Thymus (tissue), 11 donors: Measurements from ENCODE around the gene TP73. TPM values are rescaled to one million over a fixed set of nuclear protein-coding genes. Genes with fewer than 3 reads are reported as not detected.

ENCODE experiments used
- DNase-seq, 9 donors: peaks; one replicate each; pipeline ENCODE4 v3.0.0-alpha.2; 2013; ENCODE audit warnings: low spot score in 9 of 9, low read depth in 6 of 9, missing footprints in 1 of 9
- H3K27ac ChIP-seq, 2 donors: one replicate each; pipeline ENCODE4 v1.5.1; 2013; ENCODE audit warnings: control low read depth in 1 of 2, low read depth in 1 of 2, low read length in 1 of 2, mild to moderate bottlenecking in 1 of 2, moderate library complexity in 1 of 2
- H3K27me3 ChIP-seq, 2 donors: one replicate each; pipeline ENCODE4 v1.5.1; 2013; ENCODE audit warnings: low read length in 1 of 2; ENCODE audit not compliant: control insufficient read depth in 2 of 2, insufficient read depth in 1 of 2
- H3K36me3 ChIP-seq, 2 donors: one replicate each; pipeline ENCODE4 v1.5.1; 2013; ENCODE audit warnings: low read length in 1 of 2, mild to moderate bottlenecking in 1 of 2, moderate library complexity in 1 of 2; ENCODE audit not compliant: control insufficient read depth in 2 of 2, insufficient read depth in 2 of 2
- H3K4me1 ChIP-seq, 2 donors: one replicate each; pipeline ENCODE4 v1.5.1; 2013; ENCODE audit warnings: low read length in 2 of 2; ENCODE audit not compliant: control insufficient read depth in 2 of 2, insufficient read depth in 2 of 2
- H3K4me3 ChIP-seq, 2 donors: one replicate each; pipeline ENCODE4 v1.5.1; 2013; ENCODE audit warnings: low read length in 2 of 2, control low read depth in 1 of 2, mild to moderate bottlenecking in 1 of 2
- H3K9me3 ChIP-seq, 2 donors: one replicate each; pipeline ENCODE4 v1.5.1; 2013; ENCODE audit warnings: low read length in 1 of 2, mild to moderate bottlenecking in 1 of 2; ENCODE audit not compliant: control insufficient read depth in 2 of 2, insufficient read depth in 1 of 2
- WGBS: extraction: QIAGEN DNeasy Blood & Tissue Kit; methylation state at CpG from one replicate; pipeline ENCODE4 v1.1.7; 2013; 5-methylcytosine and 5-hydroxymethylcytosine counted together
- polyA plus RNA-seq: library from polyadenylated mRNA; stranded (reverse); fragments of 200-250 nt; gene quantifications from one replicate; pipeline ENCODE4 v1.2.3, GENCODE V29; 2013
- total RNA-seq: library from RNA; stranded (reverse); fragments of 120-200 nt; gene quantifications from one replicate; pipeline ENCODE4 v1.2.4, GENCODE V29; 2013
- donor health status: healthy.

The TP73 gene
- total and polyA plus RNA-seq, 2 donors: 2.6 to 2.9 TPM

DNA sequence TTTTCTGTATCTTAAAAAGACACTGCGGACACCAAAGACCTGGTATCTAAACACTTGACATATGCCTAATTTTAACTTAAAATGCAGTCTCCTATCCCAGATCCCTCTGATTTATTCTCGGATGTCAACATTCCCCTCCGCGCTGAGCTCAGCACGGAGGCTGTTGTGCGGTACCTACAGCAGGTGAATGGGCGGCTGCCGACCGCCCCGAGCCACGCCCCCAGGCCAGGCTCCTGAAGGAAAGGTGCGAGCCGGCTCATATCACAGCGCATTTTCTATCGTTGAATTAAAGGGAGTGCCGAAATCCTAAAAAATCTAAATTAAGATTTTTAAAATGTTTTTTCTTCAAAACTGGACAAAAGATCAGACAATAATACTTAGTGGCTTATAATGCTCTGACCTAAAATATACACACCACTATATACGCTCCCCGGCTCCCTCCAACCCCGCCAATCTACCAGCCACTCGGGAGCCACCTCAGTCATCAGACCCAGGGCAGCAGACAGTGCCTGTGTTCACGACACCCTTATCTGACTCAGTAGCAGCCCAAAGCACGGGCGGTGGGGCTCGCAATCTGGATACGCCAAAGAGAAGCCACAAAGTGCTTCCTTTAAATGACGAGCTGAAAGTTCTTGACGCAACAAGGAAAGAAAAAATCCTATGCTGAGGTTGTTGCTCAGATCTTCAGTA, 6.5 kb upstream of the TP73 start:
- H3K27me3 ChIP-seq: peaks cover 8 to 9% of the 10 kb centered on the region in 2 donors
- peaks cover 0 to 31% of the 10 kb centered on the region in 2 donors for H3K36me3 ChIP-seq
- H3K9me3 ChIP-seq: peaks cover 0 to 1% of the 10 kb centered on the region in 2 donors
- no peak overlapping the region for H3K4me3 ChIP-seq
- no peak overlapping the region for H3K27ac ChIP-seq
- peaks cover 8 to 10% of the 10 kb centered on the region in 2 donors for H3K4me1 ChIP-seq
- no peak for DNase-seq
- WGBS: 98% methylated on average over 27 of the region's 27 CpGs

GRCh38 chr1:3646596-3646995, 5.7 kb upstream of the TP73 start:
- no peak for DNase-seq
- Histone ChIP-seq H3K4me3 (no peak overlapping the region), H3K4me1 (peaks cover 8 to 10% of the 10 kb centered on the region in 2 donors), H3K9me3 (peaks cover 0 to 2% of the 10 kb centered on the region in 2 donors), H3K36me3 (peaks cover 0 to 31% of the 10 kb centered on the region in 2 donors), H3K27me3 (peaks cover 15 to 17% of the 10 kb centered on the region in 2 donors), H3K27ac (no peak overlapping the region)
- WGBS: 97% methylated on average over 20 of the region's 20 CpGs

DNA sequence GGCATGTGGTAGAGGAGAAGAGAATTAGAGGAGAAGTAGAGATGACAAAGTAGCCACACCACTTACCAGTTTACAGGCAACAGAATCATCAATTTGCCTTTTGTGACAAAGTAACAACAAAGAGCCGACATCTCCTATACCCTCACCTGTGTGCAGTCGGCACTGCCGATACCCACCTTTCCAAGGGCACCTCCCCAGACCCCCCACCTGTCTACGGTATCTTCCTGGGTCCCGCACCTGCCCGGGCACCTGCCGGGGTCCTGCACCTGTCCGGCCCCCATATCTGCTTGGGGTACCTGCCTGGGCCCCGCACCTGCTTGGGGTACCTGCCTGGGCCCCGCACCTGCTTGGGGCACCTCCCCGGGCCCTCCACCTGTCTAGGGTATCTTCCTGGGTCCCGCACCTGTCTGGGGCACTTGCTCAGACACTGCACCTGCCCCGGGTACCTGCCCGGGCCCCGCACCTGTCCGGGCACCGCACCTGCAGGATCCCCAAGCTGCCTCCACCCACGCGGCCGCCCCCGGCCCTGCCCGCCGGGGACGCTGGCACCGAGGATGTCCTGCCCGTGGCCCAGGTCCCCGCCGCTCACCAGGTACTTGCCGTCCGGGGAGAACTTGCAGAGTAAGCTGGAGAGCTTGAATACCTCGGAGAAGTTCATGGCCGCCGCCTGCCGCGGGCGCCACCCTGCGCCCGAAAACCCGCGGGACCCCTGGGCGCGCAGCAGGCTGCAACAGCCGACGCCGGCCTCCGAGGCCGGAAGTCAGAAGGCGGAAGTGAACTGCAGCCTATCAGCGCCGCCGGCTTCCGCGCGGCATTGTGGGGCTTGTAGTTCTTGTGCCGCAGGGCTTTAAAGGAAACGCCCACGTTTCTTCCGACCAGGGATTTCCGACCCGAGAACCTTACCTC, 2.7 kb upstream of the TP73 start, which contains the start of gene WRAP73:
TSS of gene WRAP73 (minus strand) at position 762 of the 906 bp plus-strand sequence. CDS start at position 658, 104 bp downstream.
- H3K27ac ChIP-seq: peak within 1 kb of the TSS in 1 of 2 donors; percentile 60
- WGBS: 5% methylated on average over 60 of the region's 60 CpGs

GRCh38 chr1:3650248-3651025, 1.9 kb upstream of the TP73 start:
- H3K27me3 ChIP-seq: peaks cover 52% of the 10 kb centered on the region in 2 donors
- DNase-seq: no peak

More for the DNA sequence above, 2.7 kb upstream of the TP73 start, which contains the start of gene WRAP73:
- Histone ChIP-seq H3K27me3 (peaks cover 44% of the 10 kb centered on the region in 2 donors), H3K9me3 (peaks cover 0 to 2% of the 10 kb centered on the region in 2 donors), H3K36me3 (peaks cover 0 to 26% of the 10 kb centered on the region in 2 donors), H3K4me3 (peak within 1 kb of the TSS; percentile 63 to 84), H3K4me1 (peaks cover 8 to 10% of the 10 kb centered on the region in 2 donors)
- DNase-seq: peak; percentile 84 to 96 (median 90)

GRCh38 chr1:3651026-3651929, 1.0 kb upstream of the TP73 start:
- H3K9me3 ChIP-seq: peaks cover 0 to 2% of the 10 kb centered on the region in 2 donors
- DNase-seq: no peak
- H3K4me1 ChIP-seq: peaks cover 8 to 10% of the 10 kb centered on the region in 2 donors
- peaks cover 52 to 60% of the 10 kb centered on the region in 2 donors for H3K27me3 ChIP-seq
- H3K36me3 ChIP-seq: peaks cover 0 to 12% of the 10 kb centered on the region in 2 donors
- no peak overlapping the region for H3K4me3 ChIP-seq
- WGBS: 9% methylated on average over 83 of the region's 83 CpGs
- H3K27ac ChIP-seq: no peak overlapping the region

More at GRCh38 chr1:3650248-3651025, 1.9 kb upstream of the TP73 start:
- Histone ChIP-seq H3K27ac (no peak overlapping the region), H3K36me3 (peaks cover 0 to 18% of the 10 kb centered on the region in 2 donors), H3K9me3 (peaks cover 0 to 2% of the 10 kb centered on the region in 2 donors), H3K4me3 (peak overlapping the region in 1 of 2 donors; percentile 84), H3K4me1 (peaks cover 8 to 10% of the 10 kb centered on the region in 2 donors)
- WGBS: 12% methylated on average over 50 of the region's 50 CpGs

DNA sequence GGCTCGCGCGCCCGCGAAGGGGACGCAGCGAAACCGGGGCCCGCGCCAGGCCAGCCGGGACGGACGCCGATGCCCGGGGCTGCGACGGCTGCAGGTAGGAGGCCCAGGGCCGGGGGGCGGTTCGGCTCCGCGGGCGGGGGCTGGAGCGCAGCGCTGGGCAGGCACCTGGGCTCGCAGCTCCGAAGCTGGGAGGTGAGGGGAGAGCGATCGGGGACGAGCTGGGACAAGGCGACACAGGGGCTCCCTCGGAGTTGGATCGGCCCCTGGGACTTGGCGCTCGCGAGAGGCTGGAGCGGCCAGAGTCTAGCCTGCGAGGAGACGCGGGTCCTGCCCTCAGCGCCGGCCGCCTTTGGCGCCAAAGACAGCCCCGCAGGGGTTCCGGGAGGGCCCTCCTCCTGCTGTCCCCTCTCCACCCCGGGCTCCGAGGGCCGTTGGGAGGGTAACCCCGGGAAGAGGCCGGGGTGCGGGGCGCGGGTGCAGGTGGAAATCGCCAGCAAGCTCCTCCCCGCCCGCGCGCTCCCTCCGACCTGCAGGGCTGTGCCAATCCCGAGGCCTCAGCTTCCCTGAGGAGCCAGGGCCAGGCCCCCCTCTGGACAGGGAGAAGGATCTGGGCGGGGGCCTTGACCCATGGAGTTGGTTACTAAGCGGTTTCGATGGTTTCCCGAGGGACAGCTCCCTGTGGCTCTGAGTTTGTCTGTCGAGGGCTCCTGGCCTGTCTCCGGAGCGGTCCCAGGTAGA, 401 bp downstream of the TP73 start:
- no peak for DNase-seq
- peaks cover 0 to 2% of the 10 kb centered on the region in 2 donors for H3K9me3 ChIP-seq
- H3K4me1 ChIP-seq: peaks cover 8 to 10% of the 10 kb centered on the region in 2 donors
- H3K4me3 ChIP-seq: peak overlapping the region in 1 of 2 donors; percentile 39
- 4% methylated on average over 68 of the region's 68 CpGs for WGBS
- H3K27ac ChIP-seq: no peak overlapping the region
- no peaks in the 10 kb centered on the region for H3K36me3 ChIP-seq
- peaks cover 55 to 75% of the 10 kb centered on the region in 2 donors for H3K27me3 ChIP-seq

DNA sequence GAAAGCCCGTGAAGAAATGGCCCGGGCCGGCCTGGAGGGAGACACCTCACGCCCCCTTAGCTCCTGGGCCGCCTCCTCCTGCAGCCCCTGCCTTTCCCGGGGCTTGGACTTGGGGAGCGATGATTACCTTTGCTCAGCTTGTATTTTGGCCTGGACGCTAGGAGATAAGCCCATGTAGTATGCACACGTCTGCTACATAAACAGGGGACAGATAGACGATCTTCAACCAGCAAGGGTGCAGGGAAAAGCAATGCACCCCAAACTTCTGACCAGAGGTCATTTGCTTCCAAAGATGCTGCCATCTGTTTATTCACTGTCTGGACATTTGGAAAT, 936 bp downstream of the TP73 start:
- H3K4me3 ChIP-seq: no peak overlapping the region
- 26% methylated on average over 10 of the region's 10 CpGs for WGBS

More for the DNA sequence above, 936 bp downstream of the TP73 start:
- no peak for DNase-seq
- peaks cover 8 to 10% of the 10 kb centered on the region in 2 donors for H3K4me1 ChIP-seq
- no peak overlapping the region for H3K27ac ChIP-seq
- H3K9me3 ChIP-seq: peaks cover 0 to 2% of the 10 kb centered on the region in 2 donors
- no peaks in the 10 kb centered on the region for H3K36me3 ChIP-seq
- H3K27me3 ChIP-seq: peaks cover 55 to 80% of the 10 kb centered on the region in 2 donors
